ENCODE data around the gene PAPPA2.

- no peak for TF ChIP-seq CTCF (IDR thresholded peaks at IDR 0.05)
- TF ChIP-seq POLR2A (IDR thresholded peaks at IDR 0.05) = no peak
Observed at GRCh38 chr1:176829261-176829660, 366.3 kb downstream of the PAPPA2 start.
